Endothelial cell of umbilical vein (primary cell): ENCODE results near the gene TCERG1L. TPM values are rescaled to one million over a fixed set of nuclear protein-coding genes. Genes with fewer than 3 reads are reported as not detected.

Experiments
- BruUV-seq: library from RNA; stranded (reverse); fragments of 400-500 nt; replicated peaks from 2 replicates; lab custom pipeline; 2021; lab: Mats Ljungman, UMichigan
- CTCF ChIA-PET: fragments of 300-600, 350-600 bp; sonication (Branson Sonifier 250); formaldehyde crosslinking; loops from one replicate; lab custom pipeline; 2021; ENCODE audit warnings: antibody characterized with exemption, inconsistent platforms; lab: Charles Lee
- POLR2A ChIA-PET: fragments of 300-600, 350-600 bp; sonication (Branson Sonifier 250); formaldehyde crosslinking; loops from one replicate; lab custom pipeline; 2021; ENCODE audit warnings: antibody characterized with exemption, inconsistent platforms; lab: Charles Lee
- DNase-seq: peaks from one replicate; pipeline ENCODE4 v3.0.0-alpha.2; 2011; ENCODE audit warnings: low read depth, low spot score
- FAIRE-seq: peaks from 2 replicates; lab custom pipeline; 2011; peaks lifted over from hg19 to GRCh38; lab: Jason Lieb, UNC
- H2AFZ ChIP-seq: 2 replicates; pipeline ENCODE4 v1.6.0; 2012; ENCODE audit warnings: low read depth, low read length, control low read depth, inconsistent platforms
- H3K27ac ChIP-seq: 2 replicates; pipeline ENCODE4 v1.5.1; 2011; ENCODE audit warnings: low read depth, mild to moderate bottlenecking, control low read depth, low read length, moderate library complexity; ENCODE audit not compliant: insufficient read depth
- H3K27me3 ChIP-seq, 2 experiments: 2 replicates each; pipeline versions ENCODE4 v1.6.0 to v1.6.1; 2011; ENCODE audit warnings: low read length in 2 of 2, mixed read lengths in 1 of 2; ENCODE audit not compliant: control insufficient read depth in 2 of 2, insufficient read depth in 2 of 2
- H3K36me3 ChIP-seq, 2 experiments: 2 replicates in 1 of 2; 3 replicates in 1 of 2; pipeline ENCODE4 v1.5.1; 2011; ENCODE audit warnings: low read length in 2 of 2, mild to moderate bottlenecking in 1 of 2, moderate library complexity in 1 of 2; ENCODE audit not compliant: control insufficient read depth in 2 of 2, insufficient read depth in 2 of 2; ENCODE audit errors: extremely low read depth in 1 of 2
- H3K4me1 ChIP-seq: 3 replicates; pipeline ENCODE4 v1.5.1; 2011; ENCODE audit warnings: mild to moderate bottlenecking, low read length; ENCODE audit not compliant: control insufficient read depth, insufficient read depth; ENCODE audit errors: extremely low read depth
- H3K4me2 ChIP-seq: 2 replicates; pipeline ENCODE4 v1.6.1; 2011; ENCODE audit warnings: low read length, control low read depth, mixed read lengths; ENCODE audit not compliant: insufficient read depth
- H3K4me3 ChIP-seq, 3 experiments: fragments of 200-600 bp in 1 of 3; sonication (generic), shearing (Covaris generic) in 1 of 3; replicated peaks in 1 of 3; 2 replicates each; pipeline ENCODE4 v1.5.1; 2011 to 2016; ENCODE audit warnings: control low read depth in 3 of 3, low read length in 3 of 3, mild to moderate bottlenecking in 2 of 3, inconsistent platforms in 1 of 3, low read depth in 1 of 3, moderate library complexity in 1 of 3; ENCODE audit not compliant: insufficient read depth in 1 of 3
- H3K79me2 ChIP-seq: 2 replicates; pipeline ENCODE4 v1.6.0; 2012; ENCODE audit warnings: low read length, inconsistent platforms; ENCODE audit not compliant: control insufficient read depth, insufficient read depth
- H3K9ac ChIP-seq: replicated peaks from 2 replicates; pipeline ENCODE3; 2011; ENCODE audit warnings: low read length, control low read depth; ENCODE audit not compliant: insufficient read depth; ENCODE audit errors: extremely low read depth
- H3K9me1 ChIP-seq: replicated peaks from 3 replicates; pipeline ENCODE4 v1.6.0; 2011; ENCODE audit warnings: mild to moderate bottlenecking, low read length; ENCODE audit not compliant: control insufficient read depth, insufficient read depth; ENCODE audit errors: extremely low read depth
- H3K9me3 ChIP-seq: replicated peaks from 2 replicates; pipeline ENCODE4 v1.5.1; 2012; ENCODE audit warnings: low read length, inconsistent platforms; ENCODE audit not compliant: control insufficient read depth, insufficient read depth
- H4K20me1 ChIP-seq: replicated peaks from 2 replicates; pipeline ENCODE3; 2011; ENCODE audit warnings: mild to moderate bottlenecking, low read length; ENCODE audit not compliant: control insufficient read depth, insufficient read depth; ENCODE audit errors: extremely low read depth
- EZH2 ChIP-seq: IDR thresholded peaks from 2 replicates; pipeline ENCODE4 v1.6.1; 2012; ENCODE audit warnings: borderline replicate concordance, low read depth, mild to moderate bottlenecking, moderate library complexity, low read length, inconsistent platforms; ENCODE audit not compliant: severe bottlenecking
- FOS ChIP-seq: IDR thresholded peaks from 2 replicates; pipeline ENCODE4 v1.6.1; 2011; ENCODE audit warnings: mild to moderate bottlenecking, low read length, moderate library complexity, borderline replicate concordance; ENCODE audit not compliant: insufficient read depth
- GATA2 ChIP-seq: IDR thresholded peaks from 2 replicates; pipeline ENCODE4 v1.7.0; 2011; ENCODE audit warnings: low read depth, mild to moderate bottlenecking, moderate library complexity, mixed read lengths, low read length; ENCODE audit not compliant: insufficient read length, insufficient read depth
- JUN ChIP-seq: IDR thresholded peaks from 2 replicates; pipeline ENCODE4 v1.6.1; 2011; ENCODE audit warnings: borderline replicate concordance, low read depth; ENCODE audit not compliant: insufficient read length, insufficient read depth
- MYC ChIP-seq: IDR thresholded peaks from one replicate; pipeline ENCODE4 v1.6.1; 2011; ENCODE audit warnings: mild to moderate bottlenecking, low read depth, low read length
- POLR2A ChIP-seq: IDR thresholded peaks from 2 replicates; pipeline ENCODE4 v1.6.1; 2012; ENCODE audit warnings: low read depth, mild to moderate bottlenecking, control low read depth, low read length
- POLR2AphosphoS5 ChIP-seq: IDR thresholded peaks from 2 replicates; pipeline ENCODE4 v1.6.1; 2012; ENCODE audit warnings: low read depth, mild to moderate bottlenecking, control low read depth, low read length, moderate library complexity; ENCODE audit not compliant: insufficient read depth
- dilution Hi-C: fragments of 300-500 bp; cut with MboI; formaldehyde crosslinking; loops from one replicate; pipeline ENCODE4 v1.15.0; 2019; ENCODE audit warnings: low sequenced_read_pairs; ENCODE audit not compliant: extremely low pct_ligation_motif_present
- intact Hi-C: fragments of 100-400 bp; cut with micrococcal nuclease; formaldehyde crosslinking; loops from one replicate; pipeline ENCODE4 v1.10.0; 2022
- polyA plus RNA-seq, 4 experiments: library from polyadenylated mRNA; depleted of rRNA in 3 of 4; stranded (reverse) in 3 of 4; unstranded in 1 of 4; fragments of >200 nt; gene quantifications; 2 replicates each; pipeline versions ENCODE4 v1.2.1 to v1.2.3, GENCODE V29; 2011 to 2012; ENCODE audit warnings: missing spikeins in 1 of 4
- total RNA-seq: library from RNA; stranded (reverse); gene quantifications from 2 replicates; pipeline ENCODE4 v1.2.3, GENCODE V29; 2021
- TF ChIP-seq, protein P1 (sequence below), 2 donors: IDR thresholded peaks; 1 replicate in 1 of 2; 2 replicates in 1 of 2; pipeline ENCODE4 v1.5.1; 2011; ENCODE audit warnings: low read length in 2 of 2, mild to moderate bottlenecking in 2 of 2, moderate library complexity in 2 of 2, control low read depth in 1 of 2, inconsistent platforms in 1 of 2, low read depth in 1 of 2; ENCODE audit not compliant: insufficient read depth in 1 of 2; ENCODE audit errors: extremely low read depth in 1 of 2
- TF ChIP-seq, protein P2 (sequence below): IDR thresholded peaks from 2 replicates; pipeline ENCODE4 v1.6.1; 2011; ENCODE audit not compliant: insufficient read depth, insufficient read length

Gene TCERG1L
- total and polyA plus RNA-seq, 2 donors (not counting 3 experiments of a cell fraction or from before 2014, with no cell fraction given), result not detected

DNA sequence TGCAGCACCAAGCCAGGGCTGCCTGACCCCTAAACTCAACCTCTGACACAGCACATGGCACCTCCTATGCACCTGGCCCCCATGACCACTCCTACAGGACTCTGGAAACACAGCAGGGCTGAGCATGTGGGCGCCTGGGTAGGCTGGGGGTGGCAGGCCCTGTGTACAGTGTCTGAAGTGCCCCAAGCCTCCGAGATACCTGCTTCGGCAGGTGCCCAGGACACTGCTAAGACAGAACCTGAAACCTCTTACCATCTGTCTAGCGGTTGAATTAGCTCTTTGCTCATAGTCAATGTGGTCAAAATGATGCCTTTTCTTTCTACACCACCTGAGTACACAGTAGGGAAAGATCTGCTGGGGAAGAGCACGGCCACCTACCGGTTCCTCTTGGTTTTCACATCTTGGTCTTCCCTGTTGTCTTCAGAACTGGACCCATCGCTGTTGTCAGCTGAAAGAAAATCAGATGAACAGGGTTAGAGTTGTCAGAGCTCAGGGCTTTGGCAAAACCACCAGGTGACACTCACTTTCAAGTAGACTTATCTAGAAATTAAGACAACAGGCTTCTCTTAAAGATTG lies 177.4 kb downstream of the TCERG1L start:
- H3K9ac ChIP-seq, result no peak overlapping the region
- DNase-seq (no peak), FAIRE-seq (no peak)
- no peaks in the 10 kb centered on the region for H3K4me1 ChIP-seq
- peaks cover 9% of the 10 kb centered on the region for H3K9me3 ChIP-seq
- no peaks in the 10 kb centered on the region for H3K79me2 ChIP-seq
- intact Hi-C loops, result no loop called here
- TF ChIP-seq EZH2 (no peak), MYC (no peak), FOS (no peak), POLR2A (no peak), JUN (no peak), GATA2 (no peak), POLR2AphosphoS5 (no peak)
- TF ChIP-seq, protein P1, sequence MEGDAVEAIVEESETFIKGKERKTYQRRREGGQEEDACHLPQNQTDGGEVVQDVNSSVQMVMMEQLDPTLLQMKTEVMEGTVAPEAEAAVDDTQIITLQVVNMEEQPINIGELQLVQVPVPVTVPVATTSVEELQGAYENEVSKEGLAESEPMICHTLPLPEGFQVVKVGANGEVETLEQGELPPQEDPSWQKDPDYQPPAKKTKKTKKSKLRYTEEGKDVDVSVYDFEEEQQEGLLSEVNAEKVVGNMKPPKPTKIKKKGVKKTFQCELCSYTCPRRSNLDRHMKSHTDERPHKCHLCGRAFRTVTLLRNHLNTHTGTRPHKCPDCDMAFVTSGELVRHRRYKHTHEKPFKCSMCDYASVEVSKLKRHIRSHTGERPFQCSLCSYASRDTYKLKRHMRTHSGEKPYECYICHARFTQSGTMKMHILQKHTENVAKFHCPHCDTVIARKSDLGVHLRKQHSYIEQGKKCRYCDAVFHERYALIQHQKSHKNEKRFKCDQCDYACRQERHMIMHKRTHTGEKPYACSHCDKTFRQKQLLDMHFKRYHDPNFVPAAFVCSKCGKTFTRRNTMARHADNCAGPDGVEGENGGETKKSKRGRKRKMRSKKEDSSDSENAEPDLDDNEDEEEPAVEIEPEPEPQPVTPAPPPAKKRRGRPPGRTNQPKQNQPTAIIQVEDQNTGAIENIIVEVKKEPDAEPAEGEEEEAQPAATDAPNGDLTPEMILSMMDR (IDR thresholded peaks at IDR 0.05; ENCODE audit: extremely low read depth in 1 of 2, insufficient read depth in 1 of 2, low read depth in 1 of 2, low read length in 2 of 2), result no peak
- TF ChIP-seq, protein P2, sequence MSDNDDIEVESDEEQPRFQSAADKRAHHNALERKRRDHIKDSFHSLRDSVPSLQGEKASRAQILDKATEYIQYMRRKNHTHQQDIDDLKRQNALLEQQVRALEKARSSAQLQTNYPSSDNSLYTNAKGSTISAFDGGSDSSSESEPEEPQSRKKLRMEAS, result no peak
- H3K36me3 ChIP-seq, result no peaks in the 10 kb centered on the region
- H3K4me2 ChIP-seq, result no peak overlapping the region
- ChIA-PET CTCF (no interaction called here), POLR2A (no interaction called here)
- H3K4me3 ChIP-seq, result no peak overlapping the region
- no peaks in the 10 kb centered on the region for H4K20me1 ChIP-seq
- H3K27me3 ChIP-seq, result no peaks in the 10 kb centered on the region
- no peaks in the 10 kb centered on the region for H3K9me1 ChIP-seq
- no peak overlapping the region for H2AFZ ChIP-seq
- dilution Hi-C loops, result no loop called here
- BruUV-seq, result no TSS peak
- H3K27ac ChIP-seq, result no peak overlapping the region
